OCI-LY7 (cell line): ENCODE data around the gene CDCA7L. TPM values are rescaled to one million over a fixed set of nuclear protein-coding genes. Genes with fewer than 3 reads are reported as not detected.

Experiments
- BruUV-seq: library from RNA; stranded (reverse); fragments of 400-500 nt; replicated peaks from 2 replicates; lab custom pipeline; 2021; lab: Mats Ljungman, UMichigan
- CTCF ChIA-PET: fragments of 300-600 bp; sonication (Branson Sonifier 250); formaldehyde crosslinking; loops from one replicate; lab custom pipeline; 2022; ENCODE audit warnings: antibody characterized with exemption; ENCODE audit not compliant: unreplicated experiment; lab: Charles Lee
- POLR2A ChIA-PET: fragments of 300-600 bp; sonication (Branson Sonifier 250); formaldehyde crosslinking; loops from one replicate; lab custom pipeline; 2022; ENCODE audit warnings: antibody characterized with exemption; lab: Charles Lee
- DNase-seq: peaks from one replicate; pipeline ENCODE4 v3.0.0-alpha.2; 2015; ENCODE audit warnings: low spot score
- H2AFZ ChIP-seq: fragments of 200-600 bp; sonication (generic), shearing (Covaris generic); 2 replicates; pipeline ENCODE4 v1.6.1; 2014; ENCODE audit warnings: mild to moderate bottlenecking, antibody characterized with exemption, low read length, moderate library complexity
- H3K27ac ChIP-seq: fragments of 200-600 bp; sonication (generic); 2 replicates; pipeline ENCODE4 v1.5.1; 2014; ENCODE audit warnings: mixed run types, low read depth, mild to moderate bottlenecking, moderate library complexity, low read length, inconsistent platforms; ENCODE audit not compliant: poor library complexity, severe bottlenecking
- H3K36me3 ChIP-seq: fragments of 200-600 bp; sonication (generic); 2 replicates; pipeline ENCODE4 v1.6.1; 2014; ENCODE audit warnings: mild to moderate bottlenecking, antibody characterized with exemption, low read length, moderate library complexity, mixed read lengths; ENCODE audit not compliant: insufficient read depth
- H3K4me1 ChIP-seq: fragments of 200-600 bp; sonication (generic); 2 replicates; pipeline ENCODE4 v1.5.1; 2014; ENCODE audit warnings: mild to moderate bottlenecking, low read length; ENCODE audit not compliant: insufficient read depth, poor library complexity, severe bottlenecking
- H3K4me2 ChIP-seq: fragments of 200-600 bp; sonication (generic); 2 replicates; pipeline ENCODE4 v1.6.1; 2014; ENCODE audit warnings: mild to moderate bottlenecking, low read length
- H3K4me3 ChIP-seq: fragments of 200-600 bp; sonication (generic); 2 replicates; pipeline ENCODE4 v1.5.1; 2014; ENCODE audit warnings: mild to moderate bottlenecking, low read depth, low read length; ENCODE audit not compliant: poor library complexity, severe bottlenecking
- H3K79me2 ChIP-seq: fragments of 200-600 bp; sonication (generic); 2 replicates; pipeline ENCODE4 v1.6.1; 2016; ENCODE audit warnings: low read depth, mild to moderate bottlenecking, low read length, moderate library complexity, mixed read lengths; ENCODE audit not compliant: insufficient read depth
- H3K9me2 ChIP-seq: fragments of 200-600 bp; sonication (generic); 2 replicates; pipeline ENCODE4 v1.6.1; 2016; ENCODE audit warnings: mild to moderate bottlenecking, low read length, mixed read lengths; ENCODE audit not compliant: insufficient read depth
- H3K9me3 ChIP-seq: fragments of 200-600 bp; sonication (generic); 2 replicates; pipeline ENCODE4 v1.6.1; 2014; ENCODE audit warnings: mild to moderate bottlenecking, mixed run types, low read length, mixed read lengths
- H4K20me1 ChIP-seq: fragments of 200-600 bp; sonication (generic); 2 replicates; pipeline ENCODE4 v1.6.1; 2014; ENCODE audit warnings: mild to moderate bottlenecking, antibody characterized with exemption, low read length, moderate library complexity, mixed read lengths; ENCODE audit not compliant: insufficient read depth
- CTCF ChIP-seq: fragments of 200-600 bp; sonication (generic); conservative IDR thresholded peaks from 2 replicates; pipeline ENCODE4 v1.5.1; 2014; ENCODE audit warnings: mild to moderate bottlenecking, antibody characterized with exemption, low read length, moderate library complexity, mixed read lengths
- EZH2phosphoT487 ChIP-seq: fragments of 200-600 bp; sonication (generic); IDR thresholded peaks from 2 replicates; pipeline ENCODE4 v1.6.1; 2018; ENCODE audit warnings: low read depth, borderline replicate concordance, mild to moderate bottlenecking, mixed run types, antibody characterized with exemption, low read length, moderate library complexity, mixed read lengths
- intact Hi-C: fragments of 100-400 bp; cut with micrococcal nuclease; formaldehyde crosslinking; loops from one replicate; pipeline ENCODE4 v1.10.0; 2022; ENCODE audit not compliant: unreplicated experiment
- total RNA-seq, 2 experiments: library from RNA; depleted of rRNA in 1 of 2; stranded (reverse); fragments of >200 nt in 1 of 2; shearing (Covaris generic) in 1 of 2; gene quantifications; 2 replicates each; pipeline ENCODE4 v1.2.3, GENCODE V29; 2014 to 2022

CDCA7L gene
- total RNA-seq, 2 experiments from 2014 or later, result 155 to 173 TPM

GRCh38 chr7:21959387-21959776 is 13.7 kb upstream of the CDCA7L start:
- intact Hi-C loops, result no loop called here
- BruUV-seq, result no TSS peak
- TF ChIP-seq EZH2phosphoT487, result no peak
- no peak for TF ChIP-seq CTCF
- no peaks in the 10 kb centered on the region for H3K9me2 ChIP-seq
- H3K4me1 ChIP-seq, result peaks cover 39% of the 10 kb centered on the region
- no peak for DNase-seq
- H3K79me2 ChIP-seq, result no peaks in the 10 kb centered on the region
- no peaks in the 10 kb centered on the region for H4K20me1 ChIP-seq
- no peak overlapping the region for H3K4me3 ChIP-seq
- H3K36me3 ChIP-seq, result no peaks in the 10 kb centered on the region
- POLR2A ChIA-PET, result interaction anchor here (0.9 to 1.3 kb wide), 3 partner anchors 9 to 14 kb away, joined by 4 to 8 read pairs (median 6); partner anchors contain the start of gene CDCA7L
- CTCF ChIA-PET, result no interaction called here
- peak overlapping the region; percentile 68 for H2AFZ ChIP-seq
- H3K27ac ChIP-seq, result no peak overlapping the region
- peak overlapping the region; percentile 50 for H3K4me2 ChIP-seq
- peaks cover 4% of the 10 kb centered on the region; the same call in 1 of the 2 replicates for H3K9me3 ChIP-seq

- ChIA-PET POLR2A (interaction anchor here (0.6 to 1.4 kb wide), 5 partner anchors 9 to 1736 kb away, joined by 3 to 12 read pairs (median 4); no protein-coding TSS in a partner anchor), CTCF (no interaction called here)
- no peaks in the 10 kb centered on the region for H3K36me3 ChIP-seq
- H3K79me2 ChIP-seq, result no peaks in the 10 kb centered on the region
- H3K9me2 ChIP-seq, result no peaks in the 10 kb centered on the region
- H3K4me1 ChIP-seq, result peaks cover 12% of the 10 kb centered on the region
- no peak overlapping the region for H3K27ac ChIP-seq
- DNase-seq, result no peak
- intact Hi-C loops, result no loop called here
- no TSS peak for BruUV-seq
- TF ChIP-seq EZH2phosphoT487 (no peak), CTCF (no peak)
- no peak overlapping the region for H2AFZ ChIP-seq
- no peak overlapping the region for H3K4me3 ChIP-seq
- H4K20me1 ChIP-seq, result no peaks in the 10 kb centered on the region
- H3K4me2 ChIP-seq, result no peak overlapping the region
- no peaks in the 10 kb centered on the region for H3K9me3 ChIP-seq
Observed at GRCh38 chr7:21953781-21954180, 8.1 kb upstream of the CDCA7L start.

GRCh38 chr7:21948887-21949540 is 3.3 kb upstream of the CDCA7L start:
- no peak overlapping the region for H3K4me3 ChIP-seq
- H3K9me2 ChIP-seq, result no peaks in the 10 kb centered on the region
- H2AFZ ChIP-seq, result peak overlapping the region; percentile 18; the same call in 1 of the 2 replicates
- intact Hi-C loops, result loop anchor here (5.0 to 10.0 kb wide), 4 partner anchors 403 to 1734 kb away; partner anchors contain the start of genes HYCC1 and MACC1
- H3K4me1 ChIP-seq, result peaks cover 29% of the 10 kb centered on the region
- H3K9me3 ChIP-seq, result no peaks in the 10 kb centered on the region
- TF ChIP-seq EZH2phosphoT487, result no peak
- no peak for TF ChIP-seq CTCF
- ChIA-PET CTCF (no interaction called here), POLR2A (interaction anchor here (0.6 to 13.6 kb wide), 5 partner anchors 12 to 428 kb away, joined by 3 to 194 read pairs (median 3); no protein-coding TSS in a partner anchor)
- peaks cover 13% of the 10 kb centered on the region for H3K79me2 ChIP-seq
- no TSS peak for BruUV-seq
- peaks cover under 1% of the 10 kb centered on the region; the same call in 1 of the 2 replicates for H3K36me3 ChIP-seq
- H3K4me2 ChIP-seq, result no peak overlapping the region
- DNase-seq, result no peak
- H4K20me1 ChIP-seq, result no peaks in the 10 kb centered on the region
- H3K27ac ChIP-seq, result no peak overlapping the region
